IPS DF 6.9 (cell line): Measurements from ENCODE around the gene KRTAP10-6.
"Not testable (repeated sequence)": the region's sequence is repeated elsewhere in the genome, so short reads cannot be mapped to it uniquely, and the experiment has no call there.

ENCODE experiments used
- DNase-seq: peaks from one replicate; pipeline ENCODE4 v3.0.0-alpha.2; 2013; ENCODE audit warnings: low read depth, low spot score
- H3K27ac ChIP-seq: one replicate; pipeline ENCODE4 v1.5.1; 2013; ENCODE audit warnings: low read length, control low read depth
- H3K27me3 ChIP-seq: 2 replicates; pipeline ENCODE4 v1.6.1; 2013; ENCODE audit warnings: mild to moderate bottlenecking, low read length; ENCODE audit not compliant: control insufficient read depth, insufficient read depth
- H3K36me3 ChIP-seq: 2 replicates; pipeline ENCODE4 v1.6.1; 2013; ENCODE audit warnings: low read length; ENCODE audit not compliant: control insufficient read depth, insufficient read depth
- H3K4me1 ChIP-seq: 2 replicates; pipeline ENCODE4 v1.6.1; 2013; ENCODE audit warnings: low read length; ENCODE audit not compliant: control insufficient read depth, insufficient read depth
- H3K4me3 ChIP-seq: 2 replicates; pipeline ENCODE4 v1.5.1; 2013; ENCODE audit warnings: mild to moderate bottlenecking, low read length
- H3K9me3 ChIP-seq: 2 replicates; pipeline ENCODE4 v1.6.1; 2013; ENCODE audit warnings: low read length, inconsistent platforms; ENCODE audit not compliant: control insufficient read depth, insufficient read depth
- WGBS: extraction: QIAGEN DNeasy Blood & Tissue Kit; methylation state at CpG from one replicate; pipeline ENCODE4 v1.1.7; 2013; ENCODE audit warnings: mixed read lengths, missing lambda C conversion rate; ENCODE audit not compliant: insufficient read length, insufficient coverage; 5-methylcytosine and 5-hydroxymethylcytosine counted together

The KRTAP10-6 gene

GRCh38 chr21:44628707-44629391 lies 36.5 kb upstream of the KRTAP10-6 start:
- H3K4me1 ChIP-seq: no peaks in the 10 kb centered on the region
- H3K27me3 ChIP-seq: no peaks in the 10 kb centered on the region
- DNase-seq: no peak
- WGBS: no CpG with 5 or more reads among the region's 18 CpGs
- no peaks in the 10 kb centered on the region for H3K9me3 ChIP-seq
- no peak overlapping the region for H3K27ac ChIP-seq
- H3K4me3 ChIP-seq: no peak overlapping the region
- H3K36me3 ChIP-seq: no peaks in the 10 kb centered on the region

- WGBS: no CpG with 5 or more reads among the region's 15 CpGs
- H3K4me3 ChIP-seq, H3K4me1 ChIP-seq, H3K27ac ChIP-seq, H3K27me3 ChIP-seq, H3K36me3 ChIP-seq, DNase-seq, H3K9me3 ChIP-seq: not testable (repeated sequence)
Observed at GRCh38 chr21:44627831-44628233, 35.5 kb upstream of the KRTAP10-6 start.

DNA sequence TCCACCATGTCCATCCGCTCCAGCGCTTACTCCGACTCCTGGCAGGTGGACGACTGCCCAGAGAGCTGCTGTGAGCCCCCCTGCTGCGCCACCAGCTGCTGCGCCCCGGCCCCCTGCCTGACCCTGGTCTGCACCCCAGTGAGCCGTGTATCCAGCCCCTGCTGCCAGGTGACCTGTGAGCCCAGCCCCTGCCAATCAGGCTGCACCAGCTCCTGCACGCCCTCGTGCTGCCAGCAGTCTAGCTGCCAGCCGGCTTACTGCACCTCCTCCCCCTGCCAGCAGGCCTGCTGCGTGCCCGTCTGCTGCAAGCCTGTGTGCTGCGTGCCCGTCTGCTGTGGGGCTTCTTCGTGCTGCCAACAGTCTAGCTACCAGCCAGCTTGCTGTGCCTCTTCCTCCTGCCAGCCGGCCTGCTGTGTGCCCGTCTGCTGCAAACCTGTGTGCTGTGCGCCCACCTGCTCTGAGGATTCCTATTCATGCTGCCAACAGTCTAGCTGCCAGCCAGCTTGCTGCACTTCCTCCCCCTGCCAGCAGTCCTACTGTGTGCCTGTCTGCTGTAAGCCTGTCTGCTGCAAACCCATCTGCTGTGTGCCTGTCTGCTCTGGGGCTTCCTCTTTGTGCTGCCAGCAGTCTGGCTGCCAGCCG lies 35.0 kb upstream of the KRTAP10-6 start:
- not testable (repeated sequence) for H3K9me3 ChIP-seq, H3K36me3 ChIP-seq, H3K27ac ChIP-seq, H3K27me3 ChIP-seq, H3K4me1 ChIP-seq, H3K4me3 ChIP-seq, DNase-seq
- no CpG with 5 or more reads among the region's 20 CpGs for WGBS

- no peak within 1 kb of the TSS for H3K27ac ChIP-seq
- no peaks in the 10 kb centered on the region for H3K36me3 ChIP-seq
- no peak for DNase-seq
- H3K9me3 ChIP-seq: 0 out of 2 replicates have a peak, but pooled peaks cover 2% of the 10 kb centered on the region
- WGBS: no CpG with 5 or more reads among the region's 7 CpGs
- H3K4me1 ChIP-seq: no peaks in the 10 kb centered on the region
- no peak within 1 kb of the TSS for H3K4me3 ChIP-seq
- H3K27me3 ChIP-seq: no peaks in the 10 kb centered on the region
Observed at GRCh38 chr21:44626673-44627143, 34.4 kb upstream of the KRTAP10-6 start, which contains the start of gene KRTAP10-9. TSS of gene KRTAP10-9 (plus strand) at chr21:44627093. CDS start at chr21:44627172, 79 bp downstream.

DNA sequence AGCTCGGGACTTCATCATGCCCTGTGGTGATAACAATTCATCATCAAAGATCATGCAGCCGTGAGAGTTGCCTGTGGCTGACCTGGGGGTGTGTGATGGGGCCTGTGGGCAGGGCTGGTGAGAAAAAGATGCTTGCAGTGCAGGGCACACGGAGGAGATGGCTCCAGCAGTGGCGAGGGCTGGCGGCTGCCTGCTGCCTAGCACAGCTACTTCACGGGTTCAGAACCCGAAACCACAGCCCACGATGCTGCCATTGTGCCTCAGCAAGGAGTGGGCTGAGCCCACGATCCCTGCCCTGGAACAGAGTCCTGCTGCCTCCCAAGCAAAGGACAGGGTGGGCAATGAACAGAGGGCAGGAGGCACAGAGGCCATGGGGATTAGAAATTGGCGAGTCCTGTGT lies 34.0 kb upstream of the KRTAP10-6 start:
- H3K4me1 ChIP-seq: no peaks in the 10 kb centered on the region
- H3K36me3 ChIP-seq: no peaks in the 10 kb centered on the region
- no CpG with 5 or more reads among the region's 10 CpGs for WGBS
- H3K27me3 ChIP-seq: no peaks in the 10 kb centered on the region
- no peak for DNase-seq
- 0 out of 2 replicates have a peak, but pooled peaks cover 2% of the 10 kb centered on the region for H3K9me3 ChIP-seq
- no peak overlapping the region for H3K4me3 ChIP-seq
- no peak overlapping the region for H3K27ac ChIP-seq

- DNase-seq: no peak
- WGBS: no CpG with 5 or more reads among the region's 7 CpGs
- Histone ChIP-seq H3K4me1 (no peaks in the 10 kb centered on the region), H3K27ac (no peak overlapping the region), H3K9me3 (0 out of 2 replicates have a peak, but pooled peaks cover 2% of the 10 kb centered on the region), H3K4me3 (no peak overlapping the region), H3K27me3 (no peaks in the 10 kb centered on the region), H3K36me3 (no peaks in the 10 kb centered on the region)
Observed at GRCh38 chr21:44625756-44626155, 33.5 kb upstream of the KRTAP10-6 start.

DNA sequence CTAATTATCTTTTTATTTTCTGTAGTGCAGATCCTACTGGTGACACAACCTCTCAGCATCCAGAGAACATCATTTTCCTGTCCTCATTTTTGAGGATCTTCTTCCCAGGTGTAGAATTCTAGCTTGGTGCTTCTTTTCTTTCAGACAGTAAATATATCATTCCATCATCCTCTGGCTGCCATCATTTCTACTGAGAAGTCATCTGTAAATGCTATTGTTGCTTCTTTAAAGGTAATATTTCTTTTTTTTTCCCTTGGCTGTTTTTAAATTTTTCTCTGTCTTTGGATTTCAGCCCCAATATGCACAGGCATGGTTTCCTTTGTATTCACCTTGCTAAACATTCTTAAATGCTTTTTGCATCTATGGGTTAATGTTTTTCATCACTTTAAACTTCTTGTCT lies 31.3 kb upstream of the KRTAP10-6 start:
- no peak for DNase-seq
- Histone ChIP-seq H3K36me3 (no peaks in the 10 kb centered on the region), H3K4me1 (no peaks in the 10 kb centered on the region), H3K27ac (no peak overlapping the region), H3K4me3 (no peak overlapping the region), H3K27me3 (no peaks in the 10 kb centered on the region), H3K9me3 (0 out of 2 replicates have a peak, but pooled peaks cover 2% of the 10 kb centered on the region)

DNA sequence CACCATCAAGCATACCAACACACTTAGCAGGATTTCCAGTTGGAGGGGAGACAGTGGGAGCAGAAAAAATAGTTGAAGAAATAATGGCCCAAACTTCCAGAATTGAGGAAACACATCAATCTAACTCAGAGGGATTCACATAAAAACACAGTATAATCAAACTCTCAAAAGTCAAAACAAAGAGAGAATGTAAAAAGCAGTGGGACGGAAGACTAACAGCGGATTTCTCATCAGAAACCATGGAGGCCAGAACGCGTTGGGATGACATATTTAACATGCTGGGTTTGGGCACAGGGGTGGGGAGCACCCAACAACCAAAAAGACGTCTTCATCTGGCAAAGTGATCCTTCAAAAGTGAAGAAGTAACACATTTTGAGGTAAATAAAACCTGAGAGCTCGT lies 27.6 kb upstream of the KRTAP10-6 start:
- no peaks in the 10 kb centered on the region for H3K27me3 ChIP-seq
- no peaks in the 10 kb centered on the region for H3K36me3 ChIP-seq
- no peak for DNase-seq
- 0 out of 2 replicates have a peak, but pooled peaks cover 2% of the 10 kb centered on the region for H3K9me3 ChIP-seq
- H3K4me3 ChIP-seq: no peak overlapping the region
- H3K4me1 ChIP-seq: no peaks in the 10 kb centered on the region; the same call in 1 of the 2 replicates
- H3K27ac ChIP-seq: no peak overlapping the region
- no CpG with 5 or more reads among the region's 6 CpGs for WGBS

DNA sequence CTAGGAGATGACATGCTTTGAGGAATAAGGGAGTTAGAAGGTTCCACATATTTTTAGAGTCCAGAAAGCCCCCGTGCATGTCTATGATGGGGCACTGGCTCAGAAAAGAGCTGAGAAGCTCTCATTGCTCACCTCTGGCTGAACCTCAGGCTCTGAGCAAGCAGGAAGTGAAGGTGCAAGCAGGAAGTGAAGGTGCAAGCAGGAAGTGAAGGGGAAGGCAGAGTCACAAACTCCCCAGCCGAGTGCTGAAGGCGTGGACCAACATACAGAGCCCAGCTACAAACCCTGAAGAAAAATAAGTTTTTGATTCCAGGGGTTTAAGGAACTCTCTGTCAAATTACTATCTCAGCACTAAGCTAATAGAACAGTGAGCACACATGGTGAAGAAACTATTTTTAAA lies 26.6 kb upstream of the KRTAP10-6 start:
- Histone ChIP-seq H3K27me3 (no peaks in the 10 kb centered on the region), H3K9me3 (0 out of 2 replicates have a peak, but pooled peaks cover 2% of the 10 kb centered on the region), H3K4me1 (no peaks in the 10 kb centered on the region; the same call in 1 of the 2 replicates), H3K4me3 (no peak overlapping the region), H3K27ac (no peak overlapping the region), H3K36me3 (no peaks in the 10 kb centered on the region)
- DNase-seq: no peak
- no CpG with 5 or more reads among the region's 3 CpGs for WGBS

DNA sequence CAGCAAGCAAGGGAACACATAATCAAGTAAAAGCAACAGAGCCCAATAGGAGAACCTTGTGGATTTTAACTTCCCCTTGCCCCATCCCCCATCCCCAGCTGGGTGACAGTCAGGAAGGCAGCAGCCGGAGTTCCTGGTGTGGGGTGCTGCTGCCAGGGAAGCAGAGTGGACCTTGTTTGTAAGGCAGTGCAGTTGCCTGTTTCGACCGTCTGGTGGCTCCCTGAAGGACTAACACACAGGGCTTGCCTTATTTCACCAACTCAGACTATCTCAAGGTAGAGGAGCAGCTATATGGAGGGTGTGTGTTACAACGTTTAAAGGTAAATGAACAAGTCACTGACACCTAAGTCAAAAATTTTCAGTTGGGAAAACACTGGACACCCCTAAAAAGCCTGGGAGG lies 26.2 kb upstream of the KRTAP10-6 start:
- H3K4me3 ChIP-seq: no peak overlapping the region
- H3K4me1 ChIP-seq: no peaks in the 10 kb centered on the region; the same call in 1 of the 2 replicates
- H3K9me3 ChIP-seq: 0 out of 2 replicates have a peak, but pooled peaks cover 2% of the 10 kb centered on the region
- H3K36me3 ChIP-seq: no peaks in the 10 kb centered on the region
- H3K27me3 ChIP-seq: no peaks in the 10 kb centered on the region
- H3K27ac ChIP-seq: no peak overlapping the region
- DNase-seq: no peak
- WGBS: no CpG with 5 or more reads among the region's 4 CpGs
